GM12872 (cell line): Measurements from ENCODE around the gene CDC25B.

ENCODE experiments used
- CTCF ChIP-seq: IDR thresholded peaks from 3 replicates; pipeline ENCODE4 v1.5.1; 2011; ENCODE audit warnings: low read depth, mild to moderate bottlenecking, low read length, moderate library complexity; ENCODE audit not compliant: insufficient read depth

The CDC25B gene

GRCh38 chr20:3804254-3804751 lies 8.2 kb downstream of the CDC25B start:
- no peak for TF ChIP-seq CTCF

- no peak for TF ChIP-seq CTCF
Observed at GRCh38 chr20:3804781-3805180, 8.7 kb downstream of the CDC25B start.

GRCh38 chr20:3808544-3808943 lies 12.4 kb downstream of the CDC25B start:
- no peak for TF ChIP-seq CTCF

- TF ChIP-seq CTCF: no peak
Observed at GRCh38 chr20:3811467-3812258, 15.6 kb downstream of the CDC25B start.

GRCh38 chr20:3812259-3812681 lies 16.2 kb downstream of the CDC25B start:
- no peak for TF ChIP-seq CTCF

GRCh38 chr20:3812975-3813847 lies 17.1 kb downstream of the CDC25B start:
- no peak for TF ChIP-seq CTCF

GRCh38 chr20:3813848-3814581 lies 17.9 kb downstream of the CDC25B start:
- no peak for TF ChIP-seq CTCF
